GM12878 (cell line): Measurements from ENCODE around the gene VCP. TPM values are rescaled to one million over a fixed set of nuclear protein-coding genes. Genes with fewer than 3 reads are reported as not detected.

Experiments
- CREM ChIP-seq: IDR thresholded peaks from 2 replicates; pipeline ENCODE4 v1.6.1; 2014; ENCODE audit warnings: antibody characterized with exemption, low read depth
- MXI1 ChIP-seq: fragments of 150-350 bp; IDR thresholded peaks from 2 replicates; pipeline ENCODE4 v1.6.1; 2011; ENCODE audit warnings: low read depth, mild to moderate bottlenecking, inconsistent platforms, low read length, improper control_type of control experiment
- NBN ChIP-seq: fragments of 450-650 bp; IDR thresholded peaks from 2 replicates; pipeline ENCODE4 v1.6.1; 2016
- NR2C2 ChIP-seq: IDR thresholded peaks from 2 replicates; pipeline ENCODE4 v1.6.1; 2011; ENCODE audit warnings: borderline replicate concordance, low read depth; ENCODE audit not compliant: control insufficient read depth, insufficient read length
- NRF1 ChIP-seq: conservative IDR thresholded peaks from 2 replicates; pipeline ENCODE4 v1.6.1; 2011; ENCODE audit warnings: mild to moderate bottlenecking, low read depth, low read length, improper control_type of control experiment
- SIX5 ChIP-seq: IDR thresholded peaks from 2 replicates; pipeline ENCODE4 v1.6.1; 2011; ENCODE audit warnings: mild to moderate bottlenecking, low read depth, low read length, moderate library complexity; ENCODE audit not compliant: severe bottlenecking
- SMAD5 ChIP-seq: IDR thresholded peaks from 2 replicates; pipeline ENCODE4 v1.6.1; 2016; ENCODE audit warnings: antibody characterized with exemption, low read depth
- STAT3 ChIP-seq: IDR thresholded peaks from 2 replicates; pipeline ENCODE4 v1.6.1; 2011; ENCODE audit warnings: low read depth, low read length, improper control_type of control experiment
- TCF12 ChIP-seq: IDR thresholded peaks from 2 replicates; pipeline ENCODE4 v1.6.1; 2011; ENCODE audit warnings: low read depth, mild to moderate bottlenecking, low read length
- ZNF384 ChIP-seq: IDR thresholded peaks from 2 replicates; pipeline ENCODE4 v1.6.1; 2012; ENCODE audit warnings: low read depth, mild to moderate bottlenecking, low read length, improper control_type of control experiment, borderline replicate concordance
- ZNF622 ChIP-seq: fragments of 450-650 bp; IDR thresholded peaks from 2 replicates; pipeline ENCODE4 v1.6.1; 2017; ENCODE audit warnings: mild to moderate bottlenecking, inconsistent platforms
- polyA plus RNA-seq, 11 experiments: library from polyadenylated mRNA; depleted of rRNA in 4 of 11; unstranded in 6 of 11; stranded (reverse) in 5 of 11; fragments of >200 nt; fragmentation: Nextera tagmentation in 4 of 11; fragmentation: Illumina TruSeq in 1 of 11; extraction: Ambion mirVana in 4 of 11; extraction: Trizol in 1 of 11; gene quantifications; 1 replicate in 1 of 11; 2 replicates in 10 of 11; pipeline versions ENCODE4 v1.2.1 to v1.2.3, GENCODE V29; 2011 to 2016; ENCODE audit warnings: inconsistent platforms in 2 of 11, missing spikeins in 2 of 11, low read depth in 1 of 11
- total RNA-seq, 4 experiments: library from RNA; depleted of rRNA in 3 of 4; stranded (reverse); fragments of >200 nt in 3 of 4; fragmentation: Illumina TruSeq in 1 of 4; extraction: Trizol in 1 of 4; gene quantifications; 2 replicates each; pipeline versions ENCODE4 v1.2.1 to v1.2.3, GENCODE V29; 2013 to 2021
- TF ChIP-seq, protein P1 (sequence below): fragments of 450-650 bp; IDR thresholded peaks from 2 replicates; pipeline ENCODE4 v1.6.1; 2017; ENCODE audit warnings: antibody characterized with exemption, mild to moderate bottlenecking, moderate library complexity
- TF ChIP-seq, protein P2 (sequence below): fragments of 450-650 bp; IDR thresholded peaks from 2 replicates; pipeline ENCODE4 v1.6.1; 2014; ENCODE audit warnings: mild to moderate bottlenecking
- TF ChIP-seq, protein P3 (sequence below): fragments of 450-650 bp; IDR thresholded peaks from 2 replicates; pipeline ENCODE4 v1.6.1; 2017; ENCODE audit warnings: mild to moderate bottlenecking, moderate library complexity
- TF ChIP-seq, protein P4 (sequence below): IDR thresholded peaks from 2 replicates; pipeline ENCODE4 v1.6.1; 2012; ENCODE audit warnings: low read depth, low read length, improper control_type of control experiment
- TF ChIP-seq, protein P5 (sequence below): IDR thresholded peaks from 2 replicates; pipeline ENCODE4 v1.6.1; 2011; ENCODE audit warnings: mild to moderate bottlenecking, low read depth, low read length, moderate library complexity; ENCODE audit not compliant: insufficient replicate concordance

The VCP gene
- total and polyA plus RNA-seq, 10 of the 15 experiments (the other 5 are each of a cell fraction or from before 2014, with no cell fraction given), result 7.4 to 327 (median 244) TPM

DNA sequence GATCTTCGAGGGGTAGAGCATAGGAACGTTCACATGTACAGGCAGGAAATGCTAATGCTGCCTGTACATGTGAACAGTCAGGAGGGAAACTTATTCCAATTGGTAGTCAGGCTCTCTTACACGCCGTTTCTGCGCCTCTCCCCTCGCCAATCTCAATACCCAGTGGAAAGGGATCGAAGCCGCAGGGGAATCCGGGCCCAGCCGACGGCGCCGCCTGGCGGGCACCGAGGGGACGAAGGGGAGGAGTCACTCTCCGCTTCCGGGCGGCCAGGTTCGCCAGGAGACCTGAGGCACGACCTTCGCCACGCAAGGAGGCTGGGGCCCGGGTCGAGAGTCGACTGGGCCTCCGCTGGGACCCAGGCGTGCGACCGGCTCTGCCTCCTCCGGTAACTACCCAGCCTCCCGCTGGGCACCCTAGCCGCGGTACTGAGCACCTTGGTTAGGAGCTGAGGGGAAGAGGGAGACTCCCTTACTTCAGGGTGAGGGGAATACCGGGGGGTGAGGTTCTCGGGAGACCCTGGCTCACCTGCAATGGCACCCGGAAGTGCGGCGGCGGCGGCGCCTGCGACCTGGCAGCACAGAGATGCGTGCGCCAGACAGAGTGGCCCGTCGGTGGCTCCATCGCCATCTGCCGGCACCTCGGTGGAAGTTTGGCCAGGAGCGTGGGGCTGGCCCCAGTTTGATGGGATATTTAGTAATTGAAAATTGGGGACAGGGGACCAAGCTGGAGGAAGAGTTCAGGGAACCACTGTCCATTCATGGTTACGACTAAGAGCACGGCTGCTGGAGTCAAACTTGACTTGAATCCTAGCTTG, 23.8 kb upstream of the VCP start, which contains the start of gene PIGO (continued):
- TF ChIP-seq, protein P1, sequence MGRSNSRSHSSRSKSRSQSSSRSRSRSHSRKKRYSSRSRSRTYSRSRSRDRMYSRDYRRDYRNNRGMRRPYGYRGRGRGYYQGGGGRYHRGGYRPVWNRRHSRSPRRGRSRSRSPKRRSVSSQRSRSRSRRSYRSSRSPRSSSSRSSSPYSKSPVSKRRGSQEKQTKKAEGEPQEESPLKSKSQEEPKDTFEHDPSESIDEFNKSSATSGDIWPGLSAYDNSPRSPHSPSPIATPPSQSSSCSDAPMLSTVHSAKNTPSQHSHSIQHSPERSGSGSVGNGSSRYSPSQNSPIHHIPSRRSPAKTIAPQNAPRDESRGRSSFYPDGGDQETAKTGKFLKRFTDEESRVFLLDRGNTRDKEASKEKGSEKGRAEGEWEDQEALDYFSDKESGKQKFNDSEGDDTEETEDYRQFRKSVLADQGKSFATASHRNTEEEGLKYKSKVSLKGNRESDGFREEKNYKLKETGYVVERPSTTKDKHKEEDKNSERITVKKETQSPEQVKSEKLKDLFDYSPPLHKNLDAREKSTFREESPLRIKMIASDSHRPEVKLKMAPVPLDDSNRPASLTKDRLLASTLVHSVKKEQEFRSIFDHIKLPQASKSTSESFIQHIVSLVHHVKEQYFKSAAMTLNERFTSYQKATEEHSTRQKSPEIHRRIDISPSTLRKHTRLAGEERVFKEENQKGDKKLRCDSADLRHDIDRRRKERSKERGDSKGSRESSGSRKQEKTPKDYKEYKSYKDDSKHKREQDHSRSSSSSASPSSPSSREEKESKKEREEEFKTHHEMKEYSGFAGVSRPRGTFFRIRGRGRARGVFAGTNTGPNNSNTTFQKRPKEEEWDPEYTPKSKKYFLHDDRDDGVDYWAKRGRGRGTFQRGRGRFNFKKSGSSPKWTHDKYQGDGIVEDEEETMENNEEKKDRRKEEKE, result no peak
- TF ChIP-seq NR2C2 (no peak), SIX5 (no peak), TCF12 (peak; percentile 56; the same call in 1 of the 2 replicates), MXI1 (0 out of 2 replicates have a peak, but pooled peaks have one; percentile 51), ZNF384 (no peak), NBN (peak; percentile 96), ZNF622 (no peak), SMAD5 (no peak; the same call in 1 of the 2 replicates), NRF1 (no peak), CREM (peak; percentile 77), STAT3 (no peak)
- TF ChIP-seq, protein P2, sequence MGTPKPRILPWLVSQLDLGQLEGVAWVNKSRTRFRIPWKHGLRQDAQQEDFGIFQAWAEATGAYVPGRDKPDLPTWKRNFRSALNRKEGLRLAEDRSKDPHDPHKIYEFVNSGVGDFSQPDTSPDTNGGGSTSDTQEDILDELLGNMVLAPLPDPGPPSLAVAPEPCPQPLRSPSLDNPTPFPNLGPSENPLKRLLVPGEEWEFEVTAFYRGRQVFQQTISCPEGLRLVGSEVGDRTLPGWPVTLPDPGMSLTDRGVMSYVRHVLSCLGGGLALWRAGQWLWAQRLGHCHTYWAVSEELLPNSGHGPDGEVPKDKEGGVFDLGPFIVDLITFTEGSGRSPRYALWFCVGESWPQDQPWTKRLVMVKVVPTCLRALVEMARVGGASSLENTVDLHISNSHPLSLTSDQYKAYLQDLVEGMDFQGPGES, result no peak
- TF ChIP-seq, protein P3, sequence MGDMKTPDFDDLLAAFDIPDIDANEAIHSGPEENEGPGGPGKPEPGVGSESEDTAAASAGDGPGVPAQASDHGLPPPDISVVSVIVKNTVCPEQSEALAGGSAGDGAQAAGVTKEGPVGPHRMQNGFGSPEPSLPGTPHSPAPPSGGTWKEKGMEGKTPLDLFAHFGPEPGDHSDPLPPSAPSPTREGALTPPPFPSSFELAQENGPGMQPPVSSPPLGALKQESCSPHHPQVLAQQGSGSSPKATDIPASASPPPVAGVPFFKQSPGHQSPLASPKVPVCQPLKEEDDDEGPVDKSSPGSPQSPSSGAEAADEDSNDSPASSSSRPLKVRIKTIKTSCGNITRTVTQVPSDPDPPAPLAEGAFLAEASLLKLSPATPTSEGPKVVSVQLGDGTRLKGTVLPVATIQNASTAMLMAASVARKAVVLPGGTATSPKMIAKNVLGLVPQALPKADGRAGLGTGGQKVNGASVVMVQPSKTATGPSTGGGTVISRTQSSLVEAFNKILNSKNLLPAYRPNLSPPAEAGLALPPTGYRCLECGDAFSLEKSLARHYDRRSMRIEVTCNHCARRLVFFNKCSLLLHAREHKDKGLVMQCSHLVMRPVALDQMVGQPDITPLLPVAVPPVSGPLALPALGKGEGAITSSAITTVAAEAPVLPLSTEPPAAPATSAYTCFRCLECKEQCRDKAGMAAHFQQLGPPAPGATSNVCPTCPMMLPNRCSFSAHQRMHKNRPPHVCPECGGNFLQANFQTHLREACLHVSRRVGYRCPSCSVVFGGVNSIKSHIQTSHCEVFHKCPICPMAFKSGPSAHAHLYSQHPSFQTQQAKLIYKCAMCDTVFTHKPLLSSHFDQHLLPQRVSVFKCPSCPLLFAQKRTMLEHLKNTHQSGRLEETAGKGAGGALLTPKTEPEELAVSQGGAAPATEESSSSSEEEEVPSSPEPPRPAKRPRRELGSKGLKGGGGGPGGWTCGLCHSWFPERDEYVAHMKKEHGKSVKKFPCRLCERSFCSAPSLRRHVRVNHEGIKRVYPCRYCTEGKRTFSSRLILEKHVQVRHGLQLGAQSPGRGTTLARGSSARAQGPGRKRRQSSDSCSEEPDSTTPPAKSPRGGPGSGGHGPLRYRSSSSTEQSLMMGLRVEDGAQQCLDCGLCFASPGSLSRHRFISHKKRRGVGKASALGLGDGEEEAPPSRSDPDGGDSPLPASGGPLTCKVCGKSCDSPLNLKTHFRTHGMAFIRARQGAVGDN, result peak; percentile 38; the same call in 1 of the 2 replicates
- TF ChIP-seq, protein P4, sequence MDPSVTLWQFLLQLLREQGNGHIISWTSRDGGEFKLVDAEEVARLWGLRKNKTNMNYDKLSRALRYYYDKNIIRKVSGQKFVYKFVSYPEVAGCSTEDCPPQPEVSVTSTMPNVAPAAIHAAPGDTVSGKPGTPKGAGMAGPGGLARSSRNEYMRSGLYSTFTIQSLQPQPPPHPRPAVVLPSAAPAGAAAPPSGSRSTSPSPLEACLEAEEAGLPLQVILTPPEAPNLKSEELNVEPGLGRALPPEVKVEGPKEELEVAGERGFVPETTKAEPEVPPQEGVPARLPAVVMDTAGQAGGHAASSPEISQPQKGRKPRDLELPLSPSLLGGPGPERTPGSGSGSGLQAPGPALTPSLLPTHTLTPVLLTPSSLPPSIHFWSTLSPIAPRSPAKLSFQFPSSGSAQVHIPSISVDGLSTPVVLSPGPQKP, result peak; percentile 89
- TF ChIP-seq, protein P5, sequence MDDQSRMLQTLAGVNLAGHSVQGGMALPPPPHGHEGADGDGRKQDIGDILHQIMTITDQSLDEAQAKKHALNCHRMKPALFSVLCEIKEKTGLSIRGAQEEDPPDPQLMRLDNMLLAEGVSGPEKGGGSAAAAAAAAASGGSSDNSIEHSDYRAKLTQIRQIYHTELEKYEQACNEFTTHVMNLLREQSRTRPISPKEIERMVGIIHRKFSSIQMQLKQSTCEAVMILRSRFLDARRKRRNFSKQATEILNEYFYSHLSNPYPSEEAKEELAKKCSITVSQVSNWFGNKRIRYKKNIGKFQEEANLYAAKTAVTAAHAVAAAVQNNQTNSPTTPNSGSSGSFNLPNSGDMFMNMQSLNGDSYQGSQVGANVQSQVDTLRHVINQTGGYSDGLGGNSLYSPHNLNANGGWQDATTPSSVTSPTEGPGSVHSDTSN, result no peak
